GM19193 (cell line): ENCODE measurements around the gene AKT3.

ENCODE experiments used
- POLR2A ChIP-seq: IDR thresholded peaks from 4 replicates; pipeline ENCODE4 v1.6.1; 2011; ENCODE audit not compliant: insufficient read depth, insufficient read length; ENCODE audit errors: extremely low read depth

The AKT3 gene

DNA sequence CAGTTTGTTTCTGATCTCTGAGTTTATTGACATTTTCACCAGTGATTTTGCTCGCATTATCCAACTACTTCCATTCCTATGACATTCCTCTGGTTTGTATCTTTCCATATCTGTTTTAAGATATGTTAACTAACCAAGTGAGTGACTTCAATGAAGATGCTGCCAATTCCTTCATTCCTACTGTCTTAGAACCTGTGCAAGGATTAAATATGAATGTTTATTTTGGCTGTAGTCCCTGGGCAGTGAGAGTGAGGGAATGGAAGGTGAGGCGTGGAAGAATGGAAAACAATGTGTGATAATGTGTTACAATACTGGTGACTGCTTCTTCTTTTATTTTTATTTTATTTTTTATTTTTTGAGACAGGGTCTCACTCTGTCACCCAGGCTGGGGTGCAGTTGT is 411.2 kb downstream of the AKT3 start:
- TF ChIP-seq POLR2A = no peak
